Panc1 (cell line): ENCODE results near the gene MAP2K6.

Source experiments
- CTCF ChIP-seq: fragments of 450-650 bp; IDR thresholded peaks from 2 replicates; pipeline ENCODE4 v1.5.1; 2017; ENCODE audit warnings: mild to moderate bottlenecking
- POLR2AphosphoS5 ChIP-seq: IDR thresholded peaks from 2 replicates; pipeline ENCODE4 v1.6.1; 2012; ENCODE audit warnings: mild to moderate bottlenecking, low read depth, low read length, moderate library complexity
- SIN3A ChIP-seq: IDR thresholded peaks from 2 replicates; pipeline ENCODE4 v1.6.1; 2012; ENCODE audit warnings: low read depth, mild to moderate bottlenecking, low read length, moderate library complexity, borderline replicate concordance; ENCODE audit not compliant: insufficient read depth

GRCh38 chr17:69435971-69436696 is 21.6 kb downstream of the MAP2K6 start:
- TF ChIP-seq CTCF = no peak
- TF ChIP-seq POLR2AphosphoS5 = no peak
- TF ChIP-seq SIN3A = no peak
